HCT116 (cell line): ENCODE measurements around the gene NSFL1C. TPM values are rescaled to one million over a fixed set of nuclear protein-coding genes. Genes with fewer than 3 reads are reported as not detected.

Source experiments
- ATAC-seq: fragments of 200-7000 bp; cut with Tn5 transposase; 2 replicates; pipeline ENCODE4 v1.9.1; 2020; ENCODE audit warnings: mild to moderate bottlenecking, moderate library complexity
- BruUV-seq: library from RNA; stranded (reverse); fragments of 400-500 nt; replicated peaks from 2 replicates; lab custom pipeline; 2021; lab: Mats Ljungman, UMichigan
- CTCF ChIA-PET: fragments of 300-600 bp; sonication (Branson Sonifier 250); formaldehyde crosslinking; loops from one replicate; lab custom pipeline; 2021; ENCODE audit warnings: antibody characterized with exemption; lab: Charles Lee
- POLR2A ChIA-PET: fragments of 300-600, 350-600 bp; sonication (Branson Sonifier 250); formaldehyde crosslinking; loops from one replicate; lab custom pipeline; 2021; ENCODE audit warnings: antibody characterized with exemption; lab: Charles Lee
- RAD21 ChIA-PET, 2 experiments: fragments of 300-600 bp; sonication (Branson Sonifier 250); formaldehyde crosslinking; loops; one replicate each; lab custom pipeline; 2023; ENCODE audit warnings: low total read pairs in 2 of 2; ENCODE audit not compliant: uncharacterized antibody in 2 of 2, unreplicated experiment in 2 of 2, low non-redundant PET in 1 of 2; lab: Charles Lee
- DNase-seq: peaks from one replicate; pipeline ENCODE4 v3.0.0-alpha.2; 2010; ENCODE audit warnings: low read depth, low spot score
- H2AFZ ChIP-seq: fragments of 200-600 bp; shearing (Covaris generic), sonication (generic); 2 replicates; pipeline ENCODE4 v1.6.1; 2017; ENCODE audit warnings: low read depth, mixed run types, mixed read lengths, antibody characterized with exemption, low read length; ENCODE audit not compliant: poor library complexity, severe bottlenecking
- H3K27ac ChIP-seq: 2 replicates; pipeline ENCODE4 v1.5.1; 2012; ENCODE audit warnings: low read depth, low read length
- H3K27me3 ChIP-seq: fragments of 200-600 bp; sonication (generic); 2 replicates; pipeline ENCODE4 v1.6.1; 2016; ENCODE audit warnings: mixed run types, low read length, mixed read lengths; ENCODE audit not compliant: insufficient read depth
- H3K36me3 ChIP-seq, 2 experiments: fragments of 200-500 bp in 1 of 2; fragments of 200-600 bp in 1 of 2; sonication (Bioruptor generic) in 1 of 2; sonication (generic) in 1 of 2; 2 replicates each; pipeline versions ENCODE4 v1.5.1 to v1.6.1; 2014 to 2016; ENCODE audit warnings: low read length in 2 of 2, inconsistent platforms in 1 of 2, mixed read lengths in 1 of 2, mixed run types in 1 of 2; ENCODE audit not compliant: insufficient read depth in 2 of 2, control insufficient read depth in 1 of 2
- H3K4me1 ChIP-seq, 2 experiments: fragments of 200-600 bp in 1 of 2; sonication (generic) in 1 of 2; 2 replicates each; pipeline versions ENCODE4 v1.5.1 to v1.6.1; 2012 to 2017; ENCODE audit warnings: low read length in 2 of 2, inconsistent platforms in 1 of 2, mild to moderate bottlenecking in 1 of 2, mixed read lengths in 1 of 2, mixed run types in 1 of 2, moderate library complexity in 1 of 2; ENCODE audit not compliant: insufficient read depth in 2 of 2, control insufficient read depth in 1 of 2
- H3K4me2 ChIP-seq: fragments of 200-600 bp; sonication (generic); 2 replicates; pipeline ENCODE4 v1.6.1; 2017; ENCODE audit warnings: mixed run types, low read length, mixed read lengths
- H3K4me3 ChIP-seq, 2 experiments: fragments of 200-600 bp in 1 of 2; sonication (generic) in 1 of 2; replicated peaks in 1 of 2; 2 replicates each; pipeline ENCODE4 v1.5.1; 2011 to 2016; ENCODE audit warnings: low read length in 2 of 2, control low read depth in 1 of 2, low read depth in 1 of 2, mild to moderate bottlenecking in 1 of 2, mixed read lengths in 1 of 2, mixed run types in 1 of 2
- H3K79me2 ChIP-seq: fragments of 200-600 bp; sonication (generic); 2 replicates; pipeline ENCODE4 v1.6.1; 2017; ENCODE audit warnings: mild to moderate bottlenecking, mixed run types, low read length, moderate library complexity, mixed read lengths; ENCODE audit not compliant: insufficient read depth
- H3K9ac ChIP-seq: fragments of 200-600 bp; sonication (generic); 2 replicates; pipeline ENCODE4 v1.6.1; 2016; ENCODE audit warnings: low read length, mixed read lengths
- H3K9me2 ChIP-seq: fragments of 200-600 bp; sonication (generic), shearing (Covaris generic); 2 replicates; pipeline ENCODE4 v1.6.1; 2017; ENCODE audit warnings: mixed run types, mild to moderate bottlenecking, moderate library complexity; ENCODE audit not compliant: insufficient read depth
- H3K9me3 ChIP-seq, 2 experiments: fragments of 200-500 bp in 1 of 2; fragments of 200-600 bp in 1 of 2; sonication (Bioruptor generic) in 1 of 2; sonication (generic) in 1 of 2; 2 replicates each; pipeline ENCODE4 v1.6.1; 2014 to 2017; ENCODE audit warnings: low read length in 2 of 2, mixed read lengths in 2 of 2, inconsistent platforms in 1 of 2, low read depth in 1 of 2, mild to moderate bottlenecking in 1 of 2, mixed run types in 1 of 2, moderate library complexity in 1 of 2; ENCODE audit not compliant: control insufficient read depth in 1 of 2, insufficient read depth in 1 of 2
- H4K20me1 ChIP-seq: fragments of 200-600 bp; sonication (generic), shearing (Covaris generic); 2 replicates; pipeline ENCODE4 v1.6.1; 2017; ENCODE audit warnings: mixed run types, mild to moderate bottlenecking, moderate library complexity; ENCODE audit not compliant: insufficient read depth
- ATF3 ChIP-seq: IDR thresholded peaks from 2 replicates; pipeline ENCODE4 v1.6.1; 2012
- CTCF ChIP-seq, 3 experiments: fragments of 200-600 bp in 1 of 3; sonication (generic) in 1 of 3; IDR thresholded peaks in 2 of 3; conservative IDR thresholded peaks in 1 of 3; 2 replicates each; pipeline ENCODE4 v1.5.1; 2012 to 2017; ENCODE audit warnings: low read depth in 2 of 3, low read length in 2 of 3, antibody characterized with exemption in 1 of 3, borderline replicate concordance in 1 of 3, control low read depth in 1 of 3, mild to moderate bottlenecking in 1 of 3, mixed read lengths in 1 of 3, mixed run types in 1 of 3, moderate library complexity in 1 of 3; ENCODE audit not compliant: insufficient read depth in 1 of 3
- EGR1 ChIP-seq: IDR thresholded peaks from 2 replicates; pipeline ENCODE4 v1.6.1; 2012; ENCODE audit warnings: low read depth
- ELF1 ChIP-seq: IDR thresholded peaks from 2 replicates; pipeline ENCODE4 v1.6.1; 2012; ENCODE audit warnings: low read depth, borderline replicate concordance
- EZH2phosphoT487 ChIP-seq: fragments of 200-600 bp; IDR thresholded peaks from 2 replicates; pipeline ENCODE4 v1.6.1; 2018; ENCODE audit warnings: antibody characterized with exemption, borderline replicate concordance
- RAD21 ChIP-seq: IDR thresholded peaks from 2 replicates; pipeline ENCODE4 v1.6.1; 2012; ENCODE audit warnings: low read depth, mild to moderate bottlenecking
- SRF ChIP-seq: IDR thresholded peaks from 2 replicates; pipeline ENCODE4 v1.6.1; 2012; ENCODE audit warnings: low read depth
- ZNF274 ChIP-seq: fragments of 200-500 bp; sonication (Bioruptor generic); IDR thresholded peaks from 2 replicates; pipeline ENCODE4 v1.6.1; 2014; ENCODE audit warnings: mild to moderate bottlenecking, low read depth, low read length, inconsistent platforms
- intact Hi-C: fragments of 100-400 bp; cut with micrococcal nuclease; formaldehyde crosslinking; loops from 2 replicates; pipeline ENCODE4 v1.10.0; 2022
- total RNA-seq: library from RNA; stranded (reverse); gene quantifications from one replicate; pipeline ENCODE4 v1.2.1, GENCODE V29; 2021; ENCODE audit not compliant: unreplicated experiment

The NSFL1C gene
- total RNA-seq, 1 experiment from 2014 or later, result 93.4 TPM

GRCh38 chr20:1513801-1514200 is 47.2 kb upstream of the NSFL1C start (continued):
- TF ChIP-seq EGR1 (no peak), ATF3 (no peak), EZH2phosphoT487 (no peak), ZNF274 (no peak)

- Histone ChIP-seq H3K9me3 (no peaks in the 10 kb centered on the region), H3K36me3 (no peaks in the 10 kb centered on the region), H3K9ac (no peak overlapping the region), H3K9me2 (no peaks in the 10 kb centered on the region), H3K4me2 (no peak overlapping the region; the same call in 1 of the 2 replicates), H3K27ac (no peak overlapping the region), H4K20me1 (no peaks in the 10 kb centered on the region), H2AFZ (peak overlapping the region; percentile 63), H3K27me3 (no peaks in the 10 kb centered on the region), H3K4me3 (no peak overlapping the region), H3K79me2 (no peaks in the 10 kb centered on the region), H3K4me1 (no peaks in the 10 kb centered on the region)
- ATAC-seq (peak; percentile 93), DNase-seq (peak; percentile 16)
- POLR2A ChIA-PET, result no interaction called here
- CTCF ChIA-PET, result interaction anchor here (1.1 to 2.2 kb wide), 2 partner anchors 11 to 268 kb away, joined by 3 to 14 read pairs; no protein-coding TSS in a partner anchor
- BruUV-seq, result no TSS peak
- RAD21 ChIA-PET, result no interaction called here
- TF ChIP-seq SRF (0 out of 2 replicates have a peak, but pooled peaks have one; percentile 59), RAD21 (peak; percentile 73), CTCF (IDR thresholded peaks at IDR 0.05 in 2 of 3, conservative IDR thresholded peaks at IDR 0.05 in 1 of 3; ENCODE audit: borderline replicate concordance in 1 of 3, insufficient read depth in 1 of 3, low read depth in 2 of 3, low read length in 2 of 3) (peak; percentile 41 to 62 (median 47); a peak in 5 of 6 replicates), ELF1 (no peak)
- intact Hi-C loops, result no loop called here
Measured at GRCh38 chr20:1509237-1509636, 42.6 kb upstream of the NSFL1C start.
